ENCODE data around the gene POLR2H. TPM values are rescaled to one million over a fixed set of nuclear protein-coding genes. Genes with fewer than 3 reads are reported as not detected.

The POLR2H gene
- total and polyA plus RNA-seq, 3 donors from 2014 or later = 65.0 to 76.4 (median 72.2) TPM

GRCh38 chr3:184315871-184316661 lies 45.4 kb upstream of the POLR2H start:
- no peak for DNase-seq
- H3K9me3 ChIP-seq = no peaks in the 10 kb centered on the region
- H3K4me1 ChIP-seq = peaks cover 46% of the 10 kb centered on the region
- H3K4me3 ChIP-seq = peak overlapping the region; percentile 82 to 85
- H3K36me3 ChIP-seq (ENCODE audit: low read depth, missing control alignments) = no peaks in the 10 kb centered on the region
- intact Hi-C loops (cut with DNase I; ENCODE audit: low total_unique reads) = loop anchor here (10.0 kb wide), 1 partner anchor 49 kb away; the partner anchor contains the start of genes CLCN2 and POLR2H
- no peaks in the 10 kb centered on the region for H3K27me3 ChIP-seq
- 8 to 11% methylated on average over 16 of the region's 16 CpGs for WGBS, 2 donors
- TF ChIP-seq CTCF (IDR thresholded peaks at IDR 0.05) = no peak
- no peak for TF ChIP-seq POLR2A (IDR thresholded peaks at IDR 0.05)
- peak overlapping the region; percentile 94 to 98 for H3K27ac ChIP-seq

- 74 to 83% methylated on average over 7 of the region's 7 CpGs for WGBS, 2 donors
- no peak overlapping the region for H3K4me3 ChIP-seq
- H3K27me3 ChIP-seq = no peaks in the 10 kb centered on the region
- TF ChIP-seq CTCF (IDR thresholded peaks at IDR 0.05) (no peak), POLR2A (IDR thresholded peaks at IDR 0.05) (no peak)
- peak overlapping the region; percentile 94 to 98 for H3K27ac ChIP-seq
- no peaks in the 10 kb centered on the region for H3K9me3 ChIP-seq
- H3K36me3 ChIP-seq (ENCODE audit: low read depth, missing control alignments) = no peaks in the 10 kb centered on the region
- intact Hi-C loops (cut with DNase I; ENCODE audit: low total_unique reads) = loop anchor here (10.0 kb wide), 1 partner anchor 48 kb away; the partner anchor contains the start of genes CLCN2 and POLR2H
- no peak for DNase-seq
- peaks cover 51% of the 10 kb centered on the region for H3K4me1 ChIP-seq
These were observed 44.7 kb upstream of the POLR2H start for GRCh38 chr3:184316792-184317191.

GRCh38 chr3:184317201-184317600 lies 44.3 kb upstream of the POLR2H start:
- H3K27ac ChIP-seq = no peak overlapping the region
- peaks cover 54% of the 10 kb centered on the region for H3K4me1 ChIP-seq
- H3K27me3 ChIP-seq = no peaks in the 10 kb centered on the region
- H3K9me3 ChIP-seq = no peaks in the 10 kb centered on the region
- no peak for DNase-seq
- TF ChIP-seq CTCF (IDR thresholded peaks at IDR 0.05) (no peak), POLR2A (IDR thresholded peaks at IDR 0.05) (no peak)
- intact Hi-C loops (cut with DNase I; ENCODE audit: low total_unique reads) = loop anchor here (10.0 kb wide), 1 partner anchor 48 kb away; the partner anchor contains the start of genes CLCN2 and POLR2H
- no peak overlapping the region for H3K4me3 ChIP-seq
- WGBS, 2 donors = 66% methylated on average over 5 of the region's 5 CpGs
- H3K36me3 ChIP-seq (ENCODE audit: low read depth, missing control alignments) = no peaks in the 10 kb centered on the region

- no peaks in the 10 kb centered on the region for H3K36me3 ChIP-seq (ENCODE audit: low read depth, missing control alignments)
These were observed 41.4 kb upstream of the POLR2H start for GRCh38 chr3:184320104-184320445.

More at GRCh38 chr3:184320104-184320445, 41.4 kb upstream of the POLR2H start:
- H3K9me3 ChIP-seq = no peaks in the 10 kb centered on the region
- peak overlapping the region; percentile 89 to 91 for H3K27ac ChIP-seq
- H3K27me3 ChIP-seq = no peaks in the 10 kb centered on the region
- TF ChIP-seq POLR2A (IDR thresholded peaks at IDR 0.05) = no peak
- TF ChIP-seq CTCF (IDR thresholded peaks at IDR 0.05) = no peak
- peak; percentile 98 for DNase-seq
- WGBS, 2 donors = 34% methylated on average over 4 of the region's 4 CpGs; no CpG with 5 or more reads in 1 of the 2 donors
- intact Hi-C loops (cut with DNase I; ENCODE audit: low total_unique reads) = no loop called here
- peaks cover 58% of the 10 kb centered on the region for H3K4me1 ChIP-seq
- H3K4me3 ChIP-seq = peak overlapping the region in 1 of 2 donors; percentile 12
